Mesothelial cell of epicardium (in vitro differentiated cells): ENCODE results near the gene GBP3. TPM values are rescaled to one million over a fixed set of nuclear protein-coding genes. Genes with fewer than 3 reads are reported as not detected.
"Not testable (repeated sequence)": the region's sequence is repeated elsewhere in the genome, so short reads cannot be mapped to it uniquely, and the experiment has no call there.

Experiments used
- DNase-seq, 2 experiments: peaks; one replicate each; pipeline ENCODE4 v3.0.0; 2021; ENCODE audit warnings: low spot score in 2 of 2; ENCODE audit not compliant: unreplicated experiment in 2 of 2
- H3K27ac Mint-ChIP-seq: 2 replicates; pipeline ENCODE4 v1.8.0; 2021; ENCODE audit warnings: mixed read lengths
- H3K27me3 Mint-ChIP-seq: 2 replicates; pipeline ENCODE4 v1.8.0; 2021; ENCODE audit warnings: low read depth, mixed read lengths
- H3K36me3 Mint-ChIP-seq: 2 replicates; pipeline ENCODE4 v1.8.0; 2021; ENCODE audit warnings: mixed read lengths
- H3K4me1 Mint-ChIP-seq: 2 replicates; pipeline ENCODE4 v1.8.0; 2021; ENCODE audit warnings: mixed read lengths
- H3K4me3 Mint-ChIP-seq: 2 replicates; pipeline ENCODE4 v1.8.0; 2021; ENCODE audit warnings: mild to moderate bottlenecking, moderate library complexity, mixed read lengths
- H3K9me3 Mint-ChIP-seq: 2 replicates; pipeline ENCODE4 v1.8.0; 2021; ENCODE audit warnings: mixed read lengths
- total RNA-seq: library from RNA; stranded (reverse); gene quantifications from 3 replicates; pipeline ENCODE4 v1.2.1, GENCODE V29; 2021
- TF ChIP-seq, protein P1 (sequence below): fragments of 200-600 bp; sonication (generic); IDR thresholded peaks from one replicate; pipeline ENCODE4 v1.5.0; 2021; ENCODE audit warnings: antibody characterized with exemption; ENCODE audit not compliant: unreplicated experiment

Gene GBP3
- total RNA-seq, 1 donor from 2014 or later: 6.6 TPM

GRCh38 chr1:88983791-88984559, 38.7 kb downstream of the GBP3 start:
- no peak for DNase-seq
- H3K9me3 Mint-ChIP-seq: no peaks in the 10 kb centered on the region
- H3K36me3 Mint-ChIP-seq: peaks cover 30% of the 10 kb centered on the region
- peak overlapping the region; percentile 81 for H3K27ac Mint-ChIP-seq
- no peaks in the 10 kb centered on the region for H3K27me3 Mint-ChIP-seq
- H3K4me1 Mint-ChIP-seq: peaks cover 56% of the 10 kb centered on the region
- TF ChIP-seq, protein P1, sequence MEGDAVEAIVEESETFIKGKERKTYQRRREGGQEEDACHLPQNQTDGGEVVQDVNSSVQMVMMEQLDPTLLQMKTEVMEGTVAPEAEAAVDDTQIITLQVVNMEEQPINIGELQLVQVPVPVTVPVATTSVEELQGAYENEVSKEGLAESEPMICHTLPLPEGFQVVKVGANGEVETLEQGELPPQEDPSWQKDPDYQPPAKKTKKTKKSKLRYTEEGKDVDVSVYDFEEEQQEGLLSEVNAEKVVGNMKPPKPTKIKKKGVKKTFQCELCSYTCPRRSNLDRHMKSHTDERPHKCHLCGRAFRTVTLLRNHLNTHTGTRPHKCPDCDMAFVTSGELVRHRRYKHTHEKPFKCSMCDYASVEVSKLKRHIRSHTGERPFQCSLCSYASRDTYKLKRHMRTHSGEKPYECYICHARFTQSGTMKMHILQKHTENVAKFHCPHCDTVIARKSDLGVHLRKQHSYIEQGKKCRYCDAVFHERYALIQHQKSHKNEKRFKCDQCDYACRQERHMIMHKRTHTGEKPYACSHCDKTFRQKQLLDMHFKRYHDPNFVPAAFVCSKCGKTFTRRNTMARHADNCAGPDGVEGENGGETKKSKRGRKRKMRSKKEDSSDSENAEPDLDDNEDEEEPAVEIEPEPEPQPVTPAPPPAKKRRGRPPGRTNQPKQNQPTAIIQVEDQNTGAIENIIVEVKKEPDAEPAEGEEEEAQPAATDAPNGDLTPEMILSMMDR: peak; percentile 73
- no peak overlapping the region for H3K4me3 Mint-ChIP-seq

- no peak overlapping the region for H3K4me3 Mint-ChIP-seq
- no peaks in the 10 kb centered on the region for H3K9me3 Mint-ChIP-seq
- peaks cover 26% of the 10 kb centered on the region for H3K36me3 Mint-ChIP-seq
- TF ChIP-seq, protein P1: no peak
- no peak overlapping the region for H3K27ac Mint-ChIP-seq
- no peak for DNase-seq
- peaks cover 42% of the 10 kb centered on the region for H3K4me1 Mint-ChIP-seq
- H3K27me3 Mint-ChIP-seq: no peaks in the 10 kb centered on the region
These were observed 40.6 kb downstream of the GBP3 start for GRCh38 chr1:88982055-88982454.

- H3K27me3 Mint-ChIP-seq, H3K27ac Mint-ChIP-seq, H3K9me3 Mint-ChIP-seq, H3K4me3 Mint-ChIP-seq, DNase-seq: not testable (repeated sequence)
- peaks cover 39% of the 10 kb centered on the region for H3K4me1 Mint-ChIP-seq
- peaks cover 22% of the 10 kb centered on the region for H3K36me3 Mint-ChIP-seq
These were observed 41.2 kb downstream of the GBP3 start for GRCh38 chr1:88981506-88981905.

DNA sequence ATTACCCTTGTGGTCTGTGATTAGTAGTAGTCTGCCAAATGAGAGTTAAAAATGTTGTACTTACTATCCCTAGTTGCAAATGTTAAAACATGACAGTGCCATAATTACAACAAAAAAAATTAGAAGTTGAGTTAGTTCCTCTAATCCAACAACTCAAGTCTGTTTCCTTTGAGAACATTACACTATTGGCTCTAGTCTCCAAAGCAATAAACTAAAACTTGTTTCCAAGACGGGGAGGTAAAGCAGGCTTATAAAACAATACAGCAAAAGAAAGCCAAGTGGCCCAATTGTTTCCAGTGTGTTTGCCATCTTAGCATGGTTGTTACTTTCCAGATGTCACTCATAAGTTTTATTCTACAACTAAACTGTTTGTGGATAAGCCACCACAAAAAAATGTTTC, 41.8 kb downstream of the GBP3 start:
- H3K4me1 Mint-ChIP-seq: peaks cover 36% of the 10 kb centered on the region
- DNase-seq: no peak
- no peaks in the 10 kb centered on the region for H3K9me3 Mint-ChIP-seq
- H3K27ac Mint-ChIP-seq: no peak overlapping the region
- no peak overlapping the region for H3K4me3 Mint-ChIP-seq
- TF ChIP-seq, protein P1: no peak
- peaks cover 26% of the 10 kb centered on the region for H3K36me3 Mint-ChIP-seq
- no peaks in the 10 kb centered on the region for H3K27me3 Mint-ChIP-seq

DNA sequence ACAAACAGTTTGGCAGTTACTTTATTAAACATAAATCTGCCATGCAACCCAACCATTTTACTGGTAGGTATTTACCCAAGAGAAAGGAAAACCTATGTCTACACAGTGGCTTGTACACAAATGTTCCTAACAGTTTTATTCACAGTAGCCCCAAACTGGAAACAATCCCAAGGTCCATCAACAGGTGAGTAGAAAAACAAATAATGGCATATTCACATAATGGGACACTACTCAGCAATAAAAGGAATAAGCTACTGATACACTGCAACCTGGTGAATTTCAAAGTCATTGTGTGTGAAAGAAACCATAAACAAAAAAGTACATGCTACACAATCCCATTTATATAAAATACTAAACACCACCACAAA, 42.9 kb downstream of the GBP3 start:
- Mint-ChIP-seq H3K27me3 (no peaks in the 10 kb centered on the region), H3K4me3 (no peak overlapping the region), H3K4me1 (peaks cover 25% of the 10 kb centered on the region), H3K9me3 (no peaks in the 10 kb centered on the region), H3K27ac (no peak overlapping the region), H3K36me3 (peaks cover 32% of the 10 kb centered on the region)
- DNase-seq: no peak
- TF ChIP-seq, protein P1: no peak

DNA sequence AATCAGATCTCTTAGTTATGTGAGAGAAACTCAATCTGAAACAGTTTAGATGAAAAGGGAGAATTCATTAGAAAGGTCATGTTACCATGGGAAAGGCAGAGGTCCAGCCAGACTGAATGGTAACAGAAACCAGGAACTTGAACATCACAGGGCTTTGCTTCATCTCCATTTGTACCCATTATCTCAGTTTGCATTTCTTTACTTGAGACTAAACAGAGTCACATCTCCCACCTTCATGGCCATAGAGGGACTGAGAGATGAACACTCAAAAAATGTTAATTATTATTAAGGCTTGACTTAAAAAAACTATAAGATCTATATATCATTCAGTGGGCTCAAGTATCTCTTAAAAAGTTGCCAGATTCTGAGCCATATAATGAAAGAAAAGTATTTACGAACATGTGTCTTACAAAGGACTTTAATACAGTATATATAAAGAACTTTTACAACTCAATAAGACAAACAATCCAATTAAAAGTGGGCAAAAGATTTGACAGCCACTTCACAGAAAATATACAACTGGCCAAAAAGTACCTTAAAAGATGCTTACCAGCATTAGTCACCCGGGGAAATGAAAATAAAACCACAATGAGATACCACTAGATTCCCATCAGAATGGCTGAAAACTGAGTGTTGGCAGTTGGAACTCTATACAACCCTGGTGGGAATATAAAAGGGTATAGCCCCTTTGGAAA, 43.5 kb downstream of the GBP3 start:
- no peak for DNase-seq
- H3K4me3 Mint-ChIP-seq: no peak overlapping the region

More for the DNA sequence above, 43.5 kb downstream of the GBP3 start:
- H3K4me1 Mint-ChIP-seq: peaks cover 21% of the 10 kb centered on the region
- peak overlapping the region; percentile 4 for H3K27ac Mint-ChIP-seq
- no peaks in the 10 kb centered on the region for H3K27me3 Mint-ChIP-seq
- H3K9me3 Mint-ChIP-seq: no peaks in the 10 kb centered on the region
- H3K36me3 Mint-ChIP-seq: peaks cover 33% of the 10 kb centered on the region
- TF ChIP-seq, protein P1: no peak
